ENCODE data around the gene P2RX7.

DNA sequence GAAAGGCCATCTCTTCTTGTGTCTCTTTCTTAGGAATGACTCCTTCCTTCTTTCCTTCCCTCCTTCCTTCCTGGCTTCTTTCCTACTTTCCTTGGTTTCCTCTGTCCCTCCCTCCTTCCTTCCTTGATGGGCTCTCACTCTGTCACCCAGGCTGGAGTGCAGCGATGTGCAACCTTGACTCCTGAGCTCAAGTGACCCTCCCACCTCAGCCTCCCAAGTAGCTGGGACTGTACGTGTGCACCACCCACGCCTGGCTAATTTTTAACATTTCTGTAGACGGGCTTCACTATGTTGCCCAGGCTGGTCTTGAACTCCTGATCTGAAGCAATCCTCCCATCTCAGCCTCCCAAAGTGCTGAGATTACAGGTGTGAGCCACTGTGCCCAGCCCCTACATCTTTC is 10.9 kb upstream of the P2RX7 start:
- TF ChIP-seq, protein P1, sequence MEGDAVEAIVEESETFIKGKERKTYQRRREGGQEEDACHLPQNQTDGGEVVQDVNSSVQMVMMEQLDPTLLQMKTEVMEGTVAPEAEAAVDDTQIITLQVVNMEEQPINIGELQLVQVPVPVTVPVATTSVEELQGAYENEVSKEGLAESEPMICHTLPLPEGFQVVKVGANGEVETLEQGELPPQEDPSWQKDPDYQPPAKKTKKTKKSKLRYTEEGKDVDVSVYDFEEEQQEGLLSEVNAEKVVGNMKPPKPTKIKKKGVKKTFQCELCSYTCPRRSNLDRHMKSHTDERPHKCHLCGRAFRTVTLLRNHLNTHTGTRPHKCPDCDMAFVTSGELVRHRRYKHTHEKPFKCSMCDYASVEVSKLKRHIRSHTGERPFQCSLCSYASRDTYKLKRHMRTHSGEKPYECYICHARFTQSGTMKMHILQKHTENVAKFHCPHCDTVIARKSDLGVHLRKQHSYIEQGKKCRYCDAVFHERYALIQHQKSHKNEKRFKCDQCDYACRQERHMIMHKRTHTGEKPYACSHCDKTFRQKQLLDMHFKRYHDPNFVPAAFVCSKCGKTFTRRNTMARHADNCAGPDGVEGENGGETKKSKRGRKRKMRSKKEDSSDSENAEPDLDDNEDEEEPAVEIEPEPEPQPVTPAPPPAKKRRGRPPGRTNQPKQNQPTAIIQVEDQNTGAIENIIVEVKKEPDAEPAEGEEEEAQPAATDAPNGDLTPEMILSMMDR (IDR thresholded peaks at IDR 0.05; ENCODE audit: extremely low read depth in 1 of 2, insufficient read depth in 1 of 2, low read depth in 1 of 2, low read length in 2 of 2): no peak
- TF ChIP-seq POLR2A (IDR thresholded peaks at IDR 0.05; ENCODE audit: low read depth, low read length): no peak
- no peak for TF ChIP-seq MYC (IDR thresholded peaks at IDR 0.05; ENCODE audit: low read depth, low read length)
- no peak for TF ChIP-seq EZH2 (IDR thresholded peaks at IDR 0.05; ENCODE audit: borderline replicate concordance, low read depth, low read length, severe bottlenecking)

Data from endothelial cell of umbilical vein (primary cell).